NCI-H748 (cell line): Measurements from ENCODE around the gene LGALS12.

Source experiments
- DNase-seq: peaks from one replicate; lab custom pipeline; 2025; ENCODE audit not compliant: unreplicated experiment; lab: John Stamatoyannopoulos, UW

The LGALS12 gene

GRCh38 chr11:63560506-63561180, 54.8 kb downstream of the LGALS12 start:
- DNase-seq, result no peak

GRCh38 chr11:63563201-63564055, 57.5 kb downstream of the LGALS12 start, which contains the start of gene PLAAT2:
Gene PLAAT2 (minus strand): TSS chr11:63563379. CDS start chr11:63563324, 55 bp downstream.
- no peak for DNase-seq

GRCh38 chr11:63564056-63564774, 58.3 kb downstream of the LGALS12 start:
- peak; percentile 32 for DNase-seq

- DNase-seq, result no peak
These were observed 59.0 kb downstream of the LGALS12 start for GRCh38 chr11:63564784-63565350.
